ENCODE measurements around the gene GGT6. TPM values are rescaled to one million over a fixed set of nuclear protein-coding genes. Genes with fewer than 3 reads are reported as not detected.

GGT6 gene
- total RNA-seq, 2 experiments from 2014 or later = not detected

- CTCF ChIA-PET = no interaction called here
- Mint-ChIP-seq H3K36me3 (ENCODE audit: low read depth) (peaks cover 4% of the 10 kb centered on the region), H3K27me3 (ENCODE audit: low read depth) (peaks cover under 1% of the 10 kb centered on the region), H3K27ac (no peak overlapping the region), H3K9me3 (no peaks in the 10 kb centered on the region), H3K4me3 (no peak overlapping the region), H3K4me1 (ENCODE audit: low read depth) (peaks cover 2% of the 10 kb centered on the region)
- no peak for DNase-seq
- intact Hi-C loops (cut with micrococcal nuclease) = no loop called here
These were observed 22.0 kb downstream of the GGT6 start for GRCh38 chr17:4538236-4539002.

DNA sequence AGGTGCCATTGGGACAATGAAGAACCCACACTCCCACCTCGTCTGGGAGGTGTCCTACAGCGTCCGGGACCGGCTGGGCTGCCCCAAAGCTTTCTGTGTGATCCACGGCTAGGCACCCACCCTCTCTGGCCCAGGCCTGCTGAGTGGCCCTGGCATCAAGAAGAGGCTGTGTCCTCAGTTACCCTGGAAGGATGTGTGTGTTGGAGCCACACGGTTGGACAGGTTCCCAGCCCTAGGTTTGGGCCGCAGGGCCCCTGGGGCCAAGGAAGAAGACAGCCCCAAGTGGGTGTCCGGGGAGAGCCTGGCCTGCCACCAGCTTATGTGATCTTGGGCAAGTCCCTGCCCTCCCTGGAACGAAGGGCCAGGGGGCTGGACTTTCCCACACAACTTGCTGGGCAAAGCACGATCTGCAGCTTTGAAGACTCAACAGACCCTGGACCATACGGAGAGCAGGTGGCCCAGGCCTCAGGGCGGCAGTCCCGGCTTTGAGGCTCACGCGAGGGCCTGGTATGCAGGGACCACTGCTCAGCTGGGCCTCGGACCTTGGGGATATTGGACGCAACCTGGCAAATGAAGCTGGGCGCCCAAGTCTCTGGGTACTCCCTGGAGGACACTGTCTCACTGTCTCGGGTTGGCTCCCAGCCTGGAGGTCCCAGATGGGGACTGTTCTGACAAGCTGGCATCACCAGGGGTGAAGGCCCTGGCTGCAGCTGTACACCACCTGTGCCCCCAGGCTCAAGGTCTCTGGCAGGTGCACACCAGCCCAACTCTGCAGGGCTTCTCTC is 22.7 kb downstream of the GGT6 start:
- H3K27ac Mint-ChIP-seq = no peak overlapping the region
- H3K4me1 Mint-ChIP-seq (ENCODE audit: low read depth) = peaks cover 2% of the 10 kb centered on the region
- H3K9me3 Mint-ChIP-seq = no peaks in the 10 kb centered on the region
- peaks cover 3% of the 10 kb centered on the region for H3K27me3 Mint-ChIP-seq (ENCODE audit: low read depth)
- CTCF ChIA-PET = no interaction called here
- intact Hi-C loops (cut with micrococcal nuclease) = no loop called here
- H3K36me3 Mint-ChIP-seq (ENCODE audit: low read depth) = peaks cover 4% of the 10 kb centered on the region
- DNase-seq = no peak
- no peak overlapping the region for H3K4me3 Mint-ChIP-seq

GRCh38 chr17:4536742-4537411 is 23.5 kb downstream of the GGT6 start:
- intact Hi-C loops (cut with micrococcal nuclease) = no loop called here
- peaks cover 2% of the 10 kb centered on the region for H3K4me1 Mint-ChIP-seq (ENCODE audit: low read depth)
- DNase-seq = no peak
- no peaks in the 10 kb centered on the region for H3K36me3 Mint-ChIP-seq (ENCODE audit: low read depth)
- H3K9me3 Mint-ChIP-seq = no peaks in the 10 kb centered on the region
- CTCF ChIA-PET = interaction anchor here (0.6 kb wide), 1 partner anchor 19 kb away, joined by 3 read pairs; no protein-coding TSS in a partner anchor
- no peak overlapping the region for H3K4me3 Mint-ChIP-seq
- H3K27ac Mint-ChIP-seq = no peak overlapping the region
- peaks cover 7% of the 10 kb centered on the region for H3K27me3 Mint-ChIP-seq (ENCODE audit: low read depth)

DNA sequence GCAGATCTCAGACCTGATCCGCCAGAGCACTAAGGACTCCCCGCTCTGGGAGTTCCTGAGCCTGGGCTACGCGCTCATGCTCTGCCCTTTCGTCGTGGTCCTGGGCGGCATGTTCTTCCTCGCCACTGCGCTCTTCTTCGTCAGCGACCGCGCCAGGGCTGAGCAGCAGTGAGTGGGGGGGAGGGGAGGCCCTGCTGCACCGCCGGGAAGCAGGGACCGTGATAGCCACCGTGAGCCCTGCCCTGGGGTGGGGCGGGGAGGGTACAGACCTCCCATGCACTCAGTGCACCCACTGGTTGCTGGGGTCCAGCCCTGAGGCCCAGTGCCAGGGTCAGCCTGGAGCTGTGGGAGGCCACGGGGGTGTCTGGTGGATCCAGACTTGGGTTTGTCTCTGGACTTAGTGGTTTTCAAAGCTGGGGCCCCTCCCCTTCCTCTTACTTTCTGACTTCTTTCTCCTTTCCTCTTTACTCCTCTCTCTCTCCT is 24.1 kb downstream of the GGT6 start:
- H3K27ac Mint-ChIP-seq = no peak overlapping the region
- no peaks in the 10 kb centered on the region for H3K36me3 Mint-ChIP-seq (ENCODE audit: low read depth)
- CTCF ChIA-PET = interaction anchor here (0.6 kb wide), 1 partner anchor 19 kb away, joined by 3 read pairs; no protein-coding TSS in a partner anchor
- H3K9me3 Mint-ChIP-seq = no peaks in the 10 kb centered on the region
- H3K27me3 Mint-ChIP-seq (ENCODE audit: low read depth) = peaks cover 7% of the 10 kb centered on the region
- no peak overlapping the region for H3K4me3 Mint-ChIP-seq
- peaks cover 2% of the 10 kb centered on the region for H3K4me1 Mint-ChIP-seq (ENCODE audit: low read depth)
- DNase-seq = no peak
- intact Hi-C loops (cut with micrococcal nuclease) = no loop called here

DNA sequence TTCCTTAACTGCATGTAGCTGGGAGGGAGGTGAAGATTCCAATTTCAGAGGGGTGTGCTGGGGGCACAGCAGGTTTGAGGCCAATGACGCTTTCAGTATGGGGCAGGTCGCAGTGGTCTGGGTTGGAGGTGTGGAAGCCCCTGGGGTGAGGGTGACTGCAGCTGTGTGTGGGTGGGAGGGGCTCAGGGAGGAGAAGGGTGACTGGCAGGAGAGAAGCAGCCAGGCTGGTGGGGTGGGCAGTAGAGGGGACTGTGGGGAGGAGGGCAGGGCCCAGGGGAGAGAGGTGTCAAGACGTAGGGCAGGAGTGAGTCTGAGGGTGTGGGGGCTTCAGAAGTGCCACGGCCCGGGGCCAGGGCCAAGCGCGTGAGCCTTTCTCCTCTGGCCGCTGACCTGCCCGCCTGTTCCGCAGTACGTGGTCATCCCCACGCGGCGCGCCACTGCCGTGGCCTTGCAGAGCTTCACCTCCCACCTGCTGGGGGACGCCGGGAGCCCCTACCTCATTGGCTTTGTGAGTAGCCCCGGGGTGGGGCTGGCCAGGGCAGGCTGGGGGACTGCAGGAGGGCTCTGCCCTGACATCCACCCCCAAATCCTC is 24.6 kb downstream of the GGT6 start:
- intact Hi-C loops (cut with micrococcal nuclease) = no loop called here
- no peak for DNase-seq
- Mint-ChIP-seq H3K9me3 (no peaks in the 10 kb centered on the region), H3K27ac (no peak overlapping the region), H3K36me3 (ENCODE audit: low read depth) (no peaks in the 10 kb centered on the region), H3K4me3 (no peak overlapping the region), H3K4me1 (ENCODE audit: low read depth) (peaks cover 2% of the 10 kb centered on the region), H3K27me3 (ENCODE audit: low read depth) (peaks cover 7% of the 10 kb centered on the region)
- CTCF ChIA-PET = no interaction called here

- CTCF ChIA-PET = no interaction called here
- Mint-ChIP-seq H3K27me3 (ENCODE audit: low read depth) (peaks cover 7% of the 10 kb centered on the region), H3K4me1 (ENCODE audit: low read depth) (peaks cover 2% of the 10 kb centered on the region), H3K4me3 (no peak overlapping the region), H3K9me3 (no peaks in the 10 kb centered on the region), H3K27ac (no peak overlapping the region), H3K36me3 (ENCODE audit: low read depth) (no peaks in the 10 kb centered on the region)
- intact Hi-C loops (cut with micrococcal nuclease) = no loop called here
- DNase-seq = no peak
These were observed 25.3 kb downstream of the GGT6 start for GRCh38 chr17:4534928-4535666.

DNA sequence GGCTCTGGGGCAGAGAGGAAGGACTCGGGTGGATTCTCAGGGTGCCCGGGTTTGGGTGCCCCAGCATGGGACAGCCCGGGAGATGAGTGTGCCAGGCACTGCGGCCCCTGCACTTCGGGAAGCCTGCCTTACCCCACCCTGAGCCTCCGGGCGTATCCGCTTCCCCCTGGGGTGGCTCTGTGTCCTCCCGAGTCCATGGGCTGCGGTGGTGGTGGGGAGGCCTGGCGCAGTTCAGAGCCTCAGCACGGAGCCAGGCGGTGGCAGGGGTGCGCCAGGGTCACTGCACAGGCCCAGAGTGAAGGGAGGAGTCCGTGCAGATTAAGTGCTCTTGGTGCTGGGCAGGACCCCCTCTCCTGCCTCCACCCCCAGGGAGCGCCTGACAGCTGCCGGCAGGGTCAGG is 25.9 kb downstream of the GGT6 start:
- DNase-seq = no peak
- intact Hi-C loops (cut with micrococcal nuclease) = no loop called here
- no peak overlapping the region for H3K27ac Mint-ChIP-seq
- H3K4me3 Mint-ChIP-seq = no peak overlapping the region
- H3K27me3 Mint-ChIP-seq (ENCODE audit: low read depth) = peaks cover 7% of the 10 kb centered on the region
- H3K9me3 Mint-ChIP-seq = no peaks in the 10 kb centered on the region
- CTCF ChIA-PET = no interaction called here
- H3K4me1 Mint-ChIP-seq (ENCODE audit: low read depth) = peaks cover 2% of the 10 kb centered on the region
- H3K36me3 Mint-ChIP-seq (ENCODE audit: low read depth) = no peaks in the 10 kb centered on the region

DNA sequence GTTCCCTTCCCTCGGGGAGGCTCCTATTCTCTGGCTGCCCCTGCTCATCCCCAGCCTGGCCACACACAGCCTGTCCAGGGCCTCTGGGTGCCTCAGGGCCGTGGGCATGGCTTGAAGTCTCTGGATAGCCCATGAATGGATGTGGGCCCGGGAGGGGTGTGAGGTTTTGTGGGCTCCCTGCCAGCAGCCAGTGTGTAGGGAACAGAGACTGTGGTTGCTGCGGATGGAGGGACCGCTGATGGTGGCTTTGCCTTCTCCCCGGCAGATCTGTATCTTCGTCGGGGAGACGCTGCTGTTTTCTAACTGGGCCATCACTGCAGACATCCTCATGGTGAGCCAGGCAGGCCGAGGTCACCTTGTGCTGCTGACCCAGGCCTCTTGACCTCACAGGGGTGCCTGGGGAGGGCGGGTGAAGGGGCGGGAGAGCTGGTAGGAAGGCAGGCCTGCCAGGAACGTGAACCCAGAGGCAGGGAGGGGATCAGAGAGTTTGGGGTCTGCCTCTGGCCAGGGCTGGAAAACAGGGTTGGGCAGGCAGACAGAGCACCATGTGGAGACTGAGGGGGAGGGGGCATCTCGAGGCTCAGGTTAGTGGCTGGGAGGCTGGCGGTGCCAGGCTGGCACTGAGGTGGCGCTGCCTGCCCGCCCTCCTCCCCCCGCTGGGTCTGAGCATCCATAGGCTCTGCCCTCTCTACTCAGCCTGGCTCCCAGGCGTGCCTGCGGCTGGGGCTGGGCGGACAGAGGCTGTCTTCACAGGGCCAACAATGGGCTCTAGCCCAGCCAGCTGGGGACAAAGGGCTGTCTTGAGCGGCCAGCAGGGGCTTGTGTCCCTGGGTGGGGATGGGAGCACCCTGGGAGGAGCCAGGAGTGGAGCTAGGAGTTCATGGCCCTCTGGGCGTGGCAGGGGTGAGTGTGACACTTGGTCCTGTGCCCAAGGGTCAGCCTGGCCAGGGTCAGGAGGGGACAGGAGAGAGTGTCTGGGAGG is 26.6 kb downstream of the GGT6 start:
- no peak overlapping the region for H3K27ac Mint-ChIP-seq
- H3K9me3 Mint-ChIP-seq = no peaks in the 10 kb centered on the region
- no peak for DNase-seq
- H3K4me1 Mint-ChIP-seq (ENCODE audit: low read depth) = peaks cover 2% of the 10 kb centered on the region
- H3K36me3 Mint-ChIP-seq (ENCODE audit: low read depth) = no peaks in the 10 kb centered on the region
- no peak overlapping the region for H3K4me3 Mint-ChIP-seq
- H3K27me3 Mint-ChIP-seq (ENCODE audit: low read depth) = peaks cover 7% of the 10 kb centered on the region
- intact Hi-C loops (cut with micrococcal nuclease) = no loop called here
- CTCF ChIA-PET = no interaction called here

GRCh38 chr17:4532860-4533522 is 27.4 kb downstream of the GGT6 start:
- intact Hi-C loops (cut with micrococcal nuclease) = no loop called here

GRCh38 chr17:4531988-4532736 is 28.2 kb downstream of the GGT6 start:
- CTCF ChIA-PET = interaction anchor here (0.5 kb wide), 1 partner anchor 317 kb away, joined by 7 read pairs; no protein-coding TSS in a partner anchor
- DNase-seq = no peak
- intact Hi-C loops (cut with micrococcal nuclease) = no loop called here
- Mint-ChIP-seq H3K27ac (no peak overlapping the region), H3K36me3 (ENCODE audit: low read depth) (no peaks in the 10 kb centered on the region), H3K27me3 (ENCODE audit: low read depth) (peaks cover 7% of the 10 kb centered on the region), H3K9me3 (no peaks in the 10 kb centered on the region), H3K4me1 (ENCODE audit: low read depth) (peaks cover 2% of the 10 kb centered on the region), H3K4me3 (no peak overlapping the region)

More at GRCh38 chr17:4532860-4533522, 27.4 kb downstream of the GGT6 start:
- peaks cover 2% of the 10 kb centered on the region for H3K4me1 Mint-ChIP-seq (ENCODE audit: low read depth)
- DNase-seq = no peak
- H3K9me3 Mint-ChIP-seq = no peaks in the 10 kb centered on the region
- no peak overlapping the region for H3K27ac Mint-ChIP-seq
- no peaks in the 10 kb centered on the region for H3K36me3 Mint-ChIP-seq (ENCODE audit: low read depth)
- H3K4me3 Mint-ChIP-seq = no peak overlapping the region
- H3K27me3 Mint-ChIP-seq (ENCODE audit: low read depth) = peaks cover 7% of the 10 kb centered on the region
- CTCF ChIA-PET = interaction anchor here (0.5 kb wide), 1 partner anchor 318 kb away, joined by 7 read pairs; no protein-coding TSS in a partner anchor

Data from activated naive CD4-positive, alpha-beta T cell treated with anti-CD3 and anti-CD28 coated beads for 36 hours (primary cell).